Globus pallidus (tissue), 1 donor: ENCODE results near the gene LIPA.

Experiments
- DNase-seq: peaks from one replicate; pipeline ENCODE4 v3.0.0-alpha.2; 2015; ENCODE audit warnings: low spot score

LIPA gene

DNA sequence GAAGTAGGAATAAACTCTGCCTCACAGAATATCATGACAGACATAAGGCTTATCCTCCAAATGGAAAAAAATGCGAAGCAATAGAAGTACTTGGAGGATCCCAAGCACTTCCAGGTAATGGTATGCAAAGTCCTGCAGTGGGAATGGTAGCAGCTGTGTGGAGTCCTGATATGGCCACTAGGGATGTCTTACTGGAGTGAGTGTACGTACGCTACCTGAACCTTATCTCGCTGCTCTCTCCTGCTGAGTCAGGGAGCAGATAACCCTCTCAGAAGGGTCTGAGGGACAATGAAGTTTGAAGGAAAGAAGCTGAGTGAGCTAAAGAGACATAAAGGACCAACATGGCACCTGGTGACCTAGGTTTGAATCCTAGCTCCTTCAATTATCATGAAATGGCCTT lies 86.7 kb downstream of the LIPA start:
- DNase-seq: no peak

DNA sequence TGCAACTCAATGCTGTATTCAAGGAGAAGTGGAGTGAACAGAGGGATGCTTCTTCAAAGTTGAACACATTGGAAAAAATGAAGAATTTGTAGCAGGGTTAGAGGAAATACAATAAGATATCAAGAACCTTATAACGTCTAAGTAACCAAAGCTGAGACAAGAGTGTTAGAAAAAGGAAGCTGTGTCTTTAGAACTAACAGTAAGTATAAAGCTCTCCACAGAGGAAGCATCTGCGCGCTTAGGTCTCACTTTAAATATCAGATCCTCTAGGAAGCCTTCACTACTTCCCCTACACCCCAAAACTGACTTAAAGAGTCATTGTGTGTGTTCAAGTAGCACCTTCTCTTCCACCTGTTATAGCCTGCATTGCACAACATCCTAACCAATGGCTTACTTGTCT lies 87.5 kb downstream of the LIPA start:
- peak; percentile 40 for DNase-seq
